C4-2B (cell line): ENCODE data around the gene PACSIN1.

Source experiments
- CTCF ChIP-seq: fragments of 450-650 bp; conservative IDR thresholded peaks from 2 replicates; pipeline ENCODE4 v1.5.1; 2017; ENCODE audit warnings: mild to moderate bottlenecking
- ZFX ChIP-seq: fragments of 450-650 bp; IDR thresholded peaks from 2 replicates; pipeline ENCODE4 v1.6.1; 2017

- TF ChIP-seq CTCF (no peak), ZFX (no peak)
Observed at GRCh38 chr6:34515473-34516387, 49.9 kb downstream of the PACSIN1 start.
